ENCODE results near the gene BCL11B. TPM values are rescaled to one million over a fixed set of nuclear protein-coding genes. Genes with fewer than 3 reads are reported as not detected.

Gene BCL11B
- total RNA-seq, 1 donor from 2014 or later = 11.5 TPM

- H3K27me3 ChIP-seq = no peaks in the 10 kb centered on the region
- DNase-seq (ENCODE audit: extremely low spot score in 2 of 2) = no peak
- no peaks in the 10 kb centered on the region for H3K36me3 ChIP-seq
- peak overlapping the region; percentile 30 for H3K27ac ChIP-seq
- H3K4me3 ChIP-seq = peak overlapping the region; percentile 2 to 21
- TF ChIP-seq POLR2A (IDR thresholded peaks at IDR 0.05) = no peak
- TF ChIP-seq, protein P1, sequence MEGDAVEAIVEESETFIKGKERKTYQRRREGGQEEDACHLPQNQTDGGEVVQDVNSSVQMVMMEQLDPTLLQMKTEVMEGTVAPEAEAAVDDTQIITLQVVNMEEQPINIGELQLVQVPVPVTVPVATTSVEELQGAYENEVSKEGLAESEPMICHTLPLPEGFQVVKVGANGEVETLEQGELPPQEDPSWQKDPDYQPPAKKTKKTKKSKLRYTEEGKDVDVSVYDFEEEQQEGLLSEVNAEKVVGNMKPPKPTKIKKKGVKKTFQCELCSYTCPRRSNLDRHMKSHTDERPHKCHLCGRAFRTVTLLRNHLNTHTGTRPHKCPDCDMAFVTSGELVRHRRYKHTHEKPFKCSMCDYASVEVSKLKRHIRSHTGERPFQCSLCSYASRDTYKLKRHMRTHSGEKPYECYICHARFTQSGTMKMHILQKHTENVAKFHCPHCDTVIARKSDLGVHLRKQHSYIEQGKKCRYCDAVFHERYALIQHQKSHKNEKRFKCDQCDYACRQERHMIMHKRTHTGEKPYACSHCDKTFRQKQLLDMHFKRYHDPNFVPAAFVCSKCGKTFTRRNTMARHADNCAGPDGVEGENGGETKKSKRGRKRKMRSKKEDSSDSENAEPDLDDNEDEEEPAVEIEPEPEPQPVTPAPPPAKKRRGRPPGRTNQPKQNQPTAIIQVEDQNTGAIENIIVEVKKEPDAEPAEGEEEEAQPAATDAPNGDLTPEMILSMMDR (IDR thresholded peaks at IDR 0.05) = no peak
- intact Hi-C loops (cut with DNase I) = no loop called here
- peaks cover 44% of the 10 kb centered on the region for H3K4me1 ChIP-seq
- no peaks in the 10 kb centered on the region for H3K9me3 ChIP-seq
These were observed 26.9 kb downstream of the BCL11B start for GRCh38 chr14:99244941-99245563.

DNA sequence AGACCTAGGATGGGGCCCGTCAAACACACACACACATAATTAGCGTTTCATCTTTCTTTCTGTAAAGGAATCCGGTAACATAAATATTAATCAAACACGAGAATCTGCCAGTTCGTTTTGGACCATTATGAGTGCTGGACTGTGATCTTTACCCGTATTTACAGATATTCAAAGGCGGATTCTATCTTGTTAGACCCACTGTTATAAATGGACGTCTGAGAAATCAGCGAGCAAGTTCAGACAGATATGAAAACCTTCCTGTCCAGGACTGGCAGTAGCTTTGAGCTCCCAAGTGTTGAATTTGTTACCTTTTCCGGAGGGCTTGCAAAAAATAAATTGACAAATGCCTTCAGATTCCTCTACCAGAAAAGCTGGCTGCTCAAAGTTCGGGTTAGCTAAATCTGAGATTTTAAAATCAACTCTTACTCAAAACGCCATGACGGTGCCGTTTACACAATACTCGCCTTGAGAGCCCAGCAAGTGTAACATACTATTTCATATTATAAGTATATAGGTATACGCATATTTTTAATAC, 27.6 kb downstream of the BCL11B start:
- intact Hi-C loops (cut with DNase I) = no loop called here
- no peaks in the 10 kb centered on the region for H3K36me3 ChIP-seq
- H3K9me3 ChIP-seq = no peaks in the 10 kb centered on the region
- no peak for DNase-seq (ENCODE audit: extremely low spot score in 2 of 2)
- no peak overlapping the region for H3K4me3 ChIP-seq
- H3K4me1 ChIP-seq = peaks cover 49% of the 10 kb centered on the region
- peak overlapping the region; percentile 21 for H3K27ac ChIP-seq
- TF ChIP-seq POLR2A (IDR thresholded peaks at IDR 0.05) (no peak), POLR2AphosphoS5 (IDR thresholded peaks at IDR 0.05; ENCODE audit: insufficient read depth in 1 of 2, low read depth in 1 of 2) (no peak)
- TF ChIP-seq, protein P1 (IDR thresholded peaks at IDR 0.05) = no peak
- H3K27me3 ChIP-seq = no peaks in the 10 kb centered on the region

DNA sequence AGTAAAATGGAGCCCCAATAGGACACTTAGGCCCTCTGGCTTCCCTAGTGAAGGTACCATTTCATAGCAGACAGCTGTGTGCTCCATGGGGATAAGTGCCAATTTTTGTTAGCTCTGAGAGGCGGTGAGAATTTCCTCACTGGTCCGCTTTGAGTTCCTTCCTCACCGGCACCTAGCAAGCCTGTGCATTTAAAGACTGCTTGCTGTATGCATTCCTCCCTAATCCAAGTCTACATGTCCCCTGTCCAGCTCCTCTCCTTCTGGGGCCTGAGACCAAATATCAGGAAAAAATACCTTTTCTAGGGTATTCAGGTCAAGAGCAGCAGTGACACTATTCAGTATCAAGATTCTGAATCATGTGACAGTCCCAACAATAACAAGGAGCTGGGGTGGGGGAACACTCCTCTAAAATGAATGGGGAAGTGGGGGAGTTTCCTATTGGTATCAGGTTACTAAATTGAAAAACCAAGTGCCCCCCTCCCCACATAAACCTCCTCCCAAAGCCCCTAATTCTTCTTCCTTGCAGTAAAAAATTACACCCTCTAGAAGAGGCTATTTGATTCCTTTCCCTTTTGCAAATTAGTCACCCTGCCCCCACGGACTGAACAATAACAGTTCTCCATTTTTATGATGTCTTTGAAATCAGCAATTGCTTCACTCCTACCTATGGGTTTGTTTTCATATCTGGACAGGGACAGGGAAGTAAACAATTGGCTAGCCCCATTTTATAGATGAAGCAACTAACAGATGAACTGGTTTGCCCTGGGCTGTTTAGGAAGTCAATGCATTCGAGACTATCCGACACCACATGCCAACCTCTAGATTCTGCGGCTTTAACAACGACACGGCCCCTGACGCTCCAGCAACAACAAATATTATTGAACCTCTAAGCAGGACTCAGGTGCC, 28.9 kb downstream of the BCL11B start:
- Histone ChIP-seq H3K4me1 (peaks cover 51% of the 10 kb centered on the region), H3K36me3 (no peaks in the 10 kb centered on the region), H3K27me3 (no peaks in the 10 kb centered on the region), H3K9me3 (no peaks in the 10 kb centered on the region), H3K27ac (peak overlapping the region; percentile 9), H3K4me3 (no peak overlapping the region)
- no peak for TF ChIP-seq POLR2AphosphoS5 (IDR thresholded peaks at IDR 0.05; ENCODE audit: insufficient read depth in 1 of 2, low read depth in 1 of 2)
- TF ChIP-seq, protein P1 (IDR thresholded peaks at IDR 0.05) = no peak
- no peak for TF ChIP-seq POLR2A (IDR thresholded peaks at IDR 0.05)
- intact Hi-C loops (cut with DNase I) = no loop called here
- DNase-seq (ENCODE audit: extremely low spot score in 2 of 2) = no peak

DNA sequence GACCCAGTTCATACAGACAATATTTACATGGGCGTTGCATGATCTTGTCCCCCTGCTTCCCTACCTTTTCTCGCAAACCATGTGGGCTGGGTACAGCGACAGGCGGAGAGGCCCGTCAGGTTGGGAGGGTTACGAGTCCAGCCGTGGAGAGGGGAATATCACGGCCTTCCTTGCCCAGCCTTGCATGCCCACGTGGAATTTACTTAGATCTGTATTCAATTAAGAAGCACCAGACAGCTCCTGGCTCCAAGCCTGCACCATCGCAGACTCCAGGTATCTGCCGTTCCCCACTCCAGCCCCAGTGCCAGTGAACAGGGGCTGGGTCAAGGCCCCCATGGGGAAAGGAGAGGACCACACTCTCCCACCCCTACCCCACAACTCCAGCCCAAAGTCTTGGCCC, 29.8 kb downstream of the BCL11B start:
- intact Hi-C loops (cut with DNase I) = no loop called here
- DNase-seq (ENCODE audit: extremely low spot score in 2 of 2) = no peak
- TF ChIP-seq, protein P1 (IDR thresholded peaks at IDR 0.05) = no peak
- TF ChIP-seq POLR2AphosphoS5 (IDR thresholded peaks at IDR 0.05; ENCODE audit: insufficient read depth in 1 of 2, low read depth in 1 of 2) = no peak
- TF ChIP-seq POLR2A (IDR thresholded peaks at IDR 0.05) = no peak
- Histone ChIP-seq H3K4me1 (peaks cover 45% of the 10 kb centered on the region), H3K36me3 (no peaks in the 10 kb centered on the region), H3K9me3 (no peaks in the 10 kb centered on the region), H3K4me3 (no peak overlapping the region), H3K27me3 (no peaks in the 10 kb centered on the region), H3K27ac (peak overlapping the region; percentile 9)

Measured in vagina (tissue), 2 donors.